CD4-positive, alpha-beta T cell (primary cell): ENCODE data around the gene UGGT2. TPM values are rescaled to one million over a fixed set of nuclear protein-coding genes. Genes with fewer than 3 reads are reported as not detected.

Experiments
- ATAC-seq: fragments of 200-7000 bp; cut with Tn5 transposase; one replicate; pipeline ENCODE4 v1.10.0; 2022; ENCODE audit warnings: mild to moderate bottlenecking; ENCODE audit not compliant: poor library complexity
- CTCF ChIA-PET: fragments of 350-600 bp; sonication (Branson Sonifier 250); formaldehyde crosslinking; loops from one replicate; lab custom pipeline; 2021; ENCODE audit warnings: antibody characterized with exemption, inconsistent platforms; lab: Charles Lee
- POLR2A ChIA-PET: fragments of 350-600 bp; sonication (Branson Sonifier 250); formaldehyde crosslinking; loops from one replicate; lab custom pipeline; 2021; ENCODE audit warnings: antibody characterized with exemption, inconsistent platforms; lab: Charles Lee
- DNase-seq, 14 experiments: peaks; one replicate each; pipeline ENCODE4 v3.0.0-alpha.2; 2013 to 2020; ENCODE audit warnings: mixed read lengths in 2 of 14
- H3K27ac ChIP-seq, 2 donors: one replicate each; pipeline versions ENCODE4 v1.5.1 to v1.7.0; 2013; ENCODE audit warnings: low read length in 2 of 2, low read depth in 1 of 2, mild to moderate bottlenecking in 1 of 2
- H3K27me3 ChIP-seq, 2 experiments: 1 replicate in 1 of 2; 2 replicates in 1 of 2; pipeline versions ENCODE4 v1.6.1 to v1.7.0; 2013; ENCODE audit warnings: low read length in 2 of 2, control low read depth in 1 of 2, mild to moderate bottlenecking in 1 of 2, moderate library complexity in 1 of 2; ENCODE audit not compliant: insufficient read depth in 2 of 2, control insufficient read depth in 1 of 2
- H3K36me3 ChIP-seq: one replicate; pipeline ENCODE4 v1.6.1; 2013; ENCODE audit warnings: low read length, control low read depth; ENCODE audit not compliant: insufficient read depth
- H3K4me1 ChIP-seq: one replicate; pipeline ENCODE4 v1.6.1; 2013; ENCODE audit warnings: low read length, control low read depth; ENCODE audit not compliant: insufficient read depth
- H3K4me3 ChIP-seq: one replicate; pipeline ENCODE4 v1.5.1; 2013; ENCODE audit warnings: mild to moderate bottlenecking, low read length, moderate library complexity
- H3K9me3 ChIP-seq, 2 experiments: 1 replicate in 1 of 2; 2 replicates in 1 of 2; pipeline versions ENCODE4 v1.6.1 to v1.7.0; 2013; ENCODE audit warnings: low read length in 2 of 2, mild to moderate bottlenecking in 2 of 2, control low read depth in 1 of 2, moderate library complexity in 1 of 2; ENCODE audit not compliant: control insufficient read depth in 1 of 2, insufficient read depth in 1 of 2
- H3K27ac Mint-ChIP-seq: one replicate; pipeline ENCODE4 v1.8.0; 2020; ENCODE audit warnings: mixed read lengths
- H3K27me3 Mint-ChIP-seq: one replicate; pipeline ENCODE4 v1.8.0; 2021; ENCODE audit warnings: mixed read lengths
- H3K36me3 Mint-ChIP-seq: one replicate; pipeline ENCODE4 v1.8.0; 2021; ENCODE audit warnings: low read depth, mixed read lengths
- H3K4me1 Mint-ChIP-seq: one replicate; pipeline ENCODE4 v1.8.0; 2021; ENCODE audit warnings: low read depth, mixed read lengths
- H3K4me3 Mint-ChIP-seq: one replicate; pipeline ENCODE4 v1.8.0; 2020; ENCODE audit warnings: mild to moderate bottlenecking, mixed read lengths
- H3K9me3 Mint-ChIP-seq: one replicate; pipeline ENCODE4 v1.8.0; 2020; ENCODE audit warnings: mixed read lengths
- CTCF ChIP-seq: fragments of 200-600 bp; IDR thresholded peaks from one replicate; pipeline ENCODE4 v1.8.0; 2022; ENCODE audit warnings: antibody characterized with exemption, mild to moderate bottlenecking
- intact Hi-C, 2 experiments: fragments of 100-400 bp; cut with DNase I in 1 of 2; cut with micrococcal nuclease in 1 of 2; formaldehyde crosslinking; loops; one replicate each; pipeline versions ENCODE4 v1.15.1 to v1.9.0; 2023 to 2025; cut with DNase I, micrococcal nuclease
- total RNA-seq, 174 experiments: library from RNA in 2 of 174; stranded (reverse) in 2 of 174; gene quantifications; one replicate each; pipeline ENCODE4 v1.2.3 and lab custom pipeline; 2021 to 2026

The UGGT2 gene
- total RNA-seq, 2 experiments from 2014 or later = 0.38 TPM; not detected in 1

DNA sequence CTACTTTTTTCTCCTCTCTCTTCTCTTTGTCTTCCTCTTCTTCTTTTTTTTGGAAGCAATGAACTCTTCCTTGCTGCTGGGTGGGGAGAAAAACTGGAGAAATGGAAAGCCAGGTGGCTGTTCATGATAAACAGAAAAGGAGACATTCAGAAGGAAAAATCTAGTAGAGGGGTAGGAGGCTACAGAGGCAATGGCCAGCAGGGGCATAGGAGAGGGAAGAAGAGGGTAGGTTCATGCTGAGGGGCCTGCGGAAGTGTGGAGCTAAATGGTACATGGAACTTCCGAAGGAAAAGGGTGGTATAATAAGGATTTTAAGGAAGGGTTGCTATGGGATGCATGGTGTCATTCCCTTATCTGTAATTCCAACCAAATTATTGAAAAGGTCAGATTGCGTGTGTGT, 19.2 kb upstream of the UGGT2 start:
- Histone ChIP-seq H3K4me1 (no peaks in the 10 kb centered on the region), H3K36me3 (no peaks in the 10 kb centered on the region), H3K27ac (no peak overlapping the region), H3K27me3 (no peaks in the 10 kb centered on the region), H3K4me3 (no peak overlapping the region), H3K9me3 (peaks cover 0 to 4% of the 10 kb centered on the region in 2 experiments)
- Mint-ChIP-seq H3K4me1 (no peaks in the 10 kb centered on the region), H3K9me3 (peaks cover 8% of the 10 kb centered on the region), H3K27ac (no peak overlapping the region), H3K27me3 (no peaks in the 10 kb centered on the region), H3K4me3 (no peak overlapping the region), H3K36me3 (no peaks in the 10 kb centered on the region)
- CTCF ChIA-PET = no interaction called here
- no peak for TF ChIP-seq CTCF
- intact Hi-C loops = no loop called here
- POLR2A ChIA-PET = no interaction called here
- DNase-seq (no peak), ATAC-seq (no peak)

DNA sequence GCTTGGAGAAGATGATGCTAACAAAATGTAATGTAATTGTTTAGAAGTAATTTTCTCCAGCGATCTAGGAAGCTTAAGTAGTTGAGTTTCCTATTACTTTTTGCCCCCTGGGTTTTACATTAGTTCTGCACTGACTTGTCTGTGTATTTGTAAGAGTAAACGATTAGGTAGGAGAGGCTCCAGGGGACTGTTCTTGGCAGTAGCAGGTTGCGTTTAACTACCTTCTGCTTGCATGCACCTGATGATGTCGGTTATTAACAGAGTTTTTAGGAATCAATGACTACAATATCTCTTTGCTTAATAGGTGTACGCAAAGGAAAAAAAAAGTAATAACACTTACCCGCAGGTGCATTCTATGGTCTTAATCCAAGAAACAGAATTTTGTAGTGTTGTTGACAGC, 18.3 kb upstream of the UGGT2 start:
- Mint-ChIP-seq H3K27ac (no peak overlapping the region), H3K4me3 (no peak overlapping the region), H3K36me3 (no peaks in the 10 kb centered on the region), H3K9me3 (peaks cover 8% of the 10 kb centered on the region), H3K4me1 (no peaks in the 10 kb centered on the region), H3K27me3 (no peaks in the 10 kb centered on the region)
- ATAC-seq (no peak), DNase-seq (no peak)
- no peak overlapping the region for H3K4me3 ChIP-seq
- H3K4me1 ChIP-seq = no peaks in the 10 kb centered on the region
- no peak for TF ChIP-seq CTCF
- peaks cover 0 to 4% of the 10 kb centered on the region in 2 experiments for H3K9me3 ChIP-seq
- no peak overlapping the region for H3K27ac ChIP-seq
- intact Hi-C loops = no loop called here
- ChIA-PET CTCF (interaction anchor here (1.0 kb wide), 1 partner anchor 9 kb away, joined by 3 read pairs; no protein-coding TSS in a partner anchor), POLR2A (no interaction called here)
- H3K36me3 ChIP-seq = no peaks in the 10 kb centered on the region
- no peaks in the 10 kb centered on the region for H3K27me3 ChIP-seq

GRCh38 chr13:96068729-96069128, 15.5 kb upstream of the UGGT2 start:
- no peaks in the 10 kb centered on the region for H3K4me1 Mint-ChIP-seq
- CTCF ChIA-PET = no interaction called here
- Histone ChIP-seq H3K4me1 (no peaks in the 10 kb centered on the region), H3K9me3 (no peaks in the 10 kb centered on the region), H3K27ac (no peak overlapping the region), H3K4me3 (no peak overlapping the region), H3K27me3 (no peaks in the 10 kb centered on the region), H3K36me3 (no peaks in the 10 kb centered on the region)
- DNase-seq = no peak
- POLR2A ChIA-PET = no interaction called here
- no peak for ATAC-seq
- peaks cover 5% of the 10 kb centered on the region for H3K9me3 Mint-ChIP-seq
- no peak for TF ChIP-seq CTCF
- intact Hi-C loops = no loop called here
- no peak overlapping the region for H3K27ac Mint-ChIP-seq
- H3K4me3 Mint-ChIP-seq = no peak overlapping the region
- H3K36me3 Mint-ChIP-seq = no peaks in the 10 kb centered on the region
- H3K27me3 Mint-ChIP-seq = no peaks in the 10 kb centered on the region
